Effector CD4-positive, alpha-beta T cell (primary cell): ENCODE data around the gene PIGK.
"Not testable (repeated sequence)": the region's sequence is repeated elsewhere in the genome, so short reads cannot be mapped to it uniquely, and the experiment has no call there.

ENCODE experiments used
- DNase-seq: peaks from one replicate; pipeline ENCODE4 v3.0.0-alpha.2; 2020

The PIGK gene

DNA sequence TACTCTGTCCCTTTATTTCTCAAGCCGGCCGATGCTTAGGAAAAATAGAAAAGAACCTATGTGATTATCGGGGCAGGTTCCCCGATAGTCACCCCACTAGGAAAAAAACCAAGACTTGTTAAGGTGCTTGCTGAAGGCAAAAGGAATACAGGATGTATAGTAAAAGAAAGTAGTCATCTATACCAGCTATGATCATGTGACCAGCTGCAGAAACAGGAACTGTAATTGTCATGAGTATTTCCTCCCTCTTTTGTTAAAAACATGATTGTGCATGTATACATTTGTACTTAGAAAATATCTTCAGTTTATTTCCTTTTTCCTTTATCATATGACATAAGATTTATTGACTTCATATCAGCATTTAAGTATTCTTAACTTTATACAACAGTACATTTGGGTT, 30.5 kb downstream of the PIGK start:
- DNase-seq = no peak

DNA sequence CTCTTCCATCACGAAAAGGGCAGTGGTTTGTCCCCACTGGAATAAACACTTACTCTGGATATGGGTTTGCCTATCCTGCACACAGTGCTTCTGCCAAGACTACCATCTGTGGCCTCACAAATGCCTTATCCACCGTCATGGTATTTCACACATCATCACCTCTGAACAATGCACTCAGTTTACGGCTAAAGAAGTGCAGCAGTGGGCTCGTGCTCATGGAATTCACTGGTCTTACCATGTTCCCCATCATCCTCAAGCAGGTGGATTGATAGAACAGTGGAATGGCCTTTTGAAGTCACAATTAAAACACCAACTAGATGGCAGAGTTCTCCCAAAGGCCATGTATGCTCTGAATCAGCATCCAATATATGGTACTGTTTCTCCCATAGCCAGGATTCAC, 32.3 kb downstream of the PIGK start:
- DNase-seq = not testable (repeated sequence)

DNA sequence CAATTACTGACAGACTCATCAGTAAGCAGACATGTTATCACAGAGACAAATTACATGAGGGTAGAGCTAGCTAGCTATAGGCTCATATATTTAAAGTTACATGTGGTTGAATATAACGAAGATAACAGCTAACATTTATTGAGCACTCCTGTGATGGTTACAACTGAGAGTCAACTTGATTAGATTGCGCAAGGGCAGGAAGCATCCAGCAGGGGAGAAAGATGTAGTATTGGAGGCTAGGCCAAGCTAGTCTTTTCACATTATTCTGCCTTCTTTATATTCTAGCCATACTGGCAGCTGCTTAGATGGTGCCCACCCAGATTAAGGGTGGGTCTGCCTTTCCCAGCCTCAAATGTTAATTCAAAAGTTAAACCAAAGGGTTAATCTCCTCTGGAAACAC, 37.1 kb downstream of the PIGK start:
- no peak for DNase-seq

DNA sequence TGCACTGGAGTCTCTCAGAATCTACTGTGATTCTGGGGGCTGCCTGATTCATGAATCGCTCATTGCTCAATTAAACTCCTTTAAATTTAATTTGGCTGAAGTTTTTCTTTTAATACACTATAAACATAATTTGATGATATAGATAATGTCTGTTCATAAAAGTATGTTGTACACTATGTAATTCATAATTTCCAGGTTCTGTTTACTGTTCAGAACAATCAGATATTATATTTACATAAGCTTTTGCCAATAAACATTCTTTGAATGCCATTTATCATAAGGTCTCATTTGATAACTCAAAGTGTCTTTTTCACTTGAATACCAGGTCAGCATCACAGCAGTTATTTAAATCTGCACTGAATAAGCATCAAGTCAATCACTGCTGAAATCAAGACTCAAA, 39.6 kb downstream of the PIGK start:
- no peak for DNase-seq

DNA sequence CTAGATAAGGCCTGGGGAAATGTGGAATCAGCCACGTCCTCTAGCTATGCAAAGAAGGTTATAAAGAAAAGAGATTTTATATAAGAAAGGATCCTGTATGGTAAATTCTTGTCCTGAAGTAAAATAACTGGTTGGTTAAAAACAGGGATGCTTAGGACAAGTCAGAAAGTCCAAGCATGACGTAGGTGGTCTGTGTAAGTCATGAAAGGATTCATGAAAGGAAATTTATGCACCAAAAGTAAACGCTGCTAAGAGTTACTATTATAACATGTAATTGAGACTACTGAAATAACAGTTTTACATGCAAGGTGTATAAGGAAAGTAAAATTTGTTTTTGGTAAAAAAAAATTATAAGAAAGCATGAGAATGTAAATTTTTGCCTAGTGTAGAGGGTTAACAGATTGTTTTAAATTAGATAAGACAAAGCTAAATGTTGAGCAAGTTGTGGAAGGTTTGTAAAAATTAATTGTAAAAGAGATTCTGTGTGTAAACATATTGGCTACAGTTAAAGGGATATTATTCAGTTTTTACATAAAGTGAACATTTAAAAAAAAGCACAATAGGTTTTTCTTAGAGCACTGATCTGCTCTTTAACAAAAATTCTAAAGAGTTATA, 43.9 kb downstream of the PIGK start:
- DNase-seq = no peak

DNA sequence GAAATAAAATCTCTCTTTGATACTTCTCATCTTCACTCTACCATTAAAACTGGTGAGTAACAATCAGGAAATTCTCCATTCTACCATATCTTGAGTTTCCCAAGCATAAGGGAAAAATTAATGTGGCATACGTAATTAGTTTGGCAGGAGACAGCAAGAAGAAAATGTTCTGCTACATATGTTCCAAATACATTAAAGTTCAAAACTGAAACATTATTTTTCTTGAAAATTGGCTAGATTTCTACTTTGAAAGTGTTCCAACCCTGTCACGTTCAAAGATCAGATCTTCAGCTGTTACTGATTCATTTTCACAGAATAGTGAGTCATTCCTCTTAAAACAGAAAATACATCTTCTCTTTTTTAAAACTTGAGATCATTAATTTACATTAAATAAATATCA, 48.5 kb downstream of the PIGK start:
- DNase-seq = no peak

DNA sequence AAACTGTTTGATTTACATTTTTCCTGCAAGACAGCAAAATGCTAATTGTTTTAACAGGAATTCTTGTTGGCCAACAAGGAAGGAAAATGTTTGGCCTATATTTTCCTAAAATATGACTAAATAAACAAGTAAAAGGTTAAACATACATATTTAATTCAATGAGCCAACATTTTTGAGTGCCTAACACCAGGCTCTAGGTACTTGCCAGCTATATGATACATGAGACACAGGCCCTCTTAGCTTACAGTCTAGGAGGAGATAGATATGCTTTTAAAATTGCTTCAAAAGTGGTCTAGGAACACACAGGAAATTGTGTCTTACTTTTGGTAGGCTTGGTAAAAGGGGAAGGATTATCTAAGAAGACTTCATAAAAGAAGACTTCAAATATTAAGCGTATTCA, 50.9 kb downstream of the PIGK start:
- no peak for DNase-seq

DNA sequence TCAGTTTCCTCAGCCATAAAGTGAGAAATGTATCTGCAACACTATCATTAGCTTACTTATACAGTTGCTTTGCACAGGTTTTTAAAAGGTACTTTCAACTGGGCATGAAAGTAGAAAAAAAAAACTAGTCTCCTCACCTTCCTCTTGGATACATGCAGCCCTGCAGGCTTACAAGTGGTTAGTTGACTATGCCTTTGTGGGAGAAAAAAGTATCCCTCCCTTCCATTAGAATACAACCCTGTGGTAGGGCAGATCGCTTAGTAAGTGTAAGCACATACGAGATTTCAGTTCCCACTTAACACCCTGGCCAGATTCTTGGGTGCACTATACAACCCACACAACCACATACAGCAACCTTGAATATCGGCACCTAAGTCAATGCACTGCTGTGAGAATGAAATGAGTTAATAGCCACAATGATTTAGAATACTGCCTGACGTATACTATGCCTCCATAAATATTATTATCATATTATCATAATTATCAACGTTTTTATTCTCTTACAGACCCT, 54.7 kb downstream of the PIGK start:
- no peak for DNase-seq

DNA sequence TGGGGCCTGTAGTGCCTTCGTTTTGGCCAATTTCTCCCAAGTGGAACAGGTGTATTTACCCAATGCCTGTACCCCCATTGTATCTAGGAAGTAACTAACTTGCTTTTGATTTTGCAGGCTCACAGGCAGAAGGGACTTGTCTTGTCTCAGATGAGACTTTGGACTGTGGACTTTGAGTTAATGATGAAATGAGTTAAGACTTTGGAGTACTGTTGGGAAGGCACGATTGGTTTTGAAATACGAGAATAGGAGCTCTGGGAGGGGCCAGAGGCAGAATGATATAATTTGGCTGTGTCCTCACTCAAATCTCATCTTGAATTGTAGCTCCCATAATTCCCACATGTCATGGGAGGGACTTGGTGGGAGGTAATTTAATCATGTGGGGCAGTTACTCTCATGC, 59.5 kb downstream of the PIGK start:
- not testable (repeated sequence) for DNase-seq

DNA sequence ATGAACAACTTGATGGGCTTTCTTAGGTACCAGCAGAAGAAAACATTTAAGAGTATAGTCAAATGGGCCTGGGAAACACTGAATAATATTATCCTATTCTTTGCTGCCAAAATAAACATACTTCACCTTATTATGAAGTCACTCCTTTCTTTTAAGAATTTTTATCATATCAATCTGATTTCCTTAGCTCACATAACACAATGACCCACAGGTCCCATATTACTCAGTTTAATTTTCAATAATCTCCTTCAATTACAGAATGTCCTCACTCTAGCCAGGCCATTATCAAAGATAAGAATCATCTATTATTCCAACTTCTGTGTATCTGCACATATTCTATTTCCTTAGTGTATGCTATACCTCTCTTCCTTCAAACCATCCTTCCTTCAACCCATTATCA, 63.0 kb downstream of the PIGK start:
- DNase-seq = no peak

DNA sequence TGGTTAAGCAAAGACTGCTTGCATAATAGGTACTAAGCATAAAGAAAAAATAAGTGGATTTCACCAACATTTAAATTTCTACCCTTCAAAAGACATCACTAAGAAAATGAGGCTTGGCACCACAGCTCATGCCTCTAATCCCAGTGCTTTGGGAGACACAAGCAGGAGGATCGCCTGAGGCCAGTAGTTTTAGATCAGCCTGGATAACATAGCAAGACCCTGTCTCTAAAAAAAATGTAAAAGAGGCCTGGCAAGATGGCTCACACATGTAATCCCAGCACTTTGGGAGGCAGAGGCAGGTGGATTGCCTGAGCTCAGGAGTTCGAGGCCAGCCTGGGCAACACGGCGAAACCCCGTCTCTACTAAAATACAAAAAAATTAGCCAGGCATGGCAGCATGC, 73.0 kb downstream of the PIGK start:
- no peak for DNase-seq

DNA sequence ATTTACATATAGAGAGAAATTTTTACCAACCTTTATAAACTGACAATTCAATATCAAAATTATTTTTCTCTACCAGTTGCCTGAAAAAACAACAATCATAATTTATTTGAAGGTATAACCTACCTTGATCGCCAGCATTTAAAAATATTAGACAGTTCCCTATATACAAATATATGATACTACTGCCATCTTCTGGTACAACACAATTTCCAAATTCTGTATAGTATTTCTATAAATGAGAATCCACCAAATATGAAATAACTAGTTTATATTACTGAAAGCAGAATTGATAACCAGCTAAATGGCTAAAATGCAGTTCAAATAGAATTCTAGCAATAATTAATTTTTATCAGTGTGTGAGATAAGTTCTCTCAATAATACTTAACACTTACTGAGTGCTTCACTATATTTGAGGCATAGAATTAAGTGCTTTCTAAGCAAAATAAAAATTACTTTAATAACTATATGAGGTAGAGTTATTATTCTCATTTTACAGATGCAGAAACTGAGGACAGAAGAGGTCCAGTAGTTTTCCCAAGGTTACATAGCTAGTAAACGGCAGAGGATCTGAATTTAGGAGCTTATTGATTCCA, 75.6 kb downstream of the PIGK start:
- DNase-seq = no peak

DNA sequence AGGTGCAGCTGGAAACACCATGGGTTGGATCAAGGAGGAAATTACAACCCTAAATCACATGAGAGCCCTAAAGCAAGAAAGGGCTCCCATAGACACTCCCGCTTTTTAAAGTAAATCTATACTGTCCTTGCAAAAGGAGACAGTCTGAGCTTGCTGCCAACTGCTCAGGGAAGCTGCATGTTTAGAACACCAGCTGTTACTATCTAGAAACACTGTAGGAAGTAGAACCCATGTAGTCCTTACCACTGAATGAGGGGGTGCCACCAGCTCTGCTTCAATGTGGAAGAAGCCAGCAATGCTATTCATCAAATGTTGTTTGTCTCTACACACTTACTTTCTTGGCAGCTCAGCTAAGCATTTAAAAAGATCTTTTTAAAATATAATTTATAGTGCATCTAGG, 79.8 kb downstream of the PIGK start:
- no peak for DNase-seq

DNA sequence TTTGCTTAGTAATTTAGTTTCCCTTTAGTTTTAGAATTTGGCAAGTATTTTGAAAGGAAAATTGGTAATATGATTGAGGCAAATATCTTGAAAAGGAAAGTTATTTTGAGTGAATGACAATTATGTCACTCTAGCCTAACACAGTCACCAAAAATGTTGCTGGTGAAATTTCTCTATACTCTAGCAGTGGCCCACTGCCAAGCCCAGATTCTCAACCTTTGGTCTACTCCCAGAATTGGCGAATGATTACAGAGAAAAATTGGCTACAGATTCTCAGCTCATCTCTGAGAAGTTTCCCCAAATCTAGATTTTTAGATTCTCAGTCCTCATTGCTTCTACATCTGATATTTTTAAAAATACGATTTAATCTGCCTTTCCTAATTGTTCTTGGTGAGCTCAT, 84.9 kb downstream of the PIGK start:
- no peak for DNase-seq

DNA sequence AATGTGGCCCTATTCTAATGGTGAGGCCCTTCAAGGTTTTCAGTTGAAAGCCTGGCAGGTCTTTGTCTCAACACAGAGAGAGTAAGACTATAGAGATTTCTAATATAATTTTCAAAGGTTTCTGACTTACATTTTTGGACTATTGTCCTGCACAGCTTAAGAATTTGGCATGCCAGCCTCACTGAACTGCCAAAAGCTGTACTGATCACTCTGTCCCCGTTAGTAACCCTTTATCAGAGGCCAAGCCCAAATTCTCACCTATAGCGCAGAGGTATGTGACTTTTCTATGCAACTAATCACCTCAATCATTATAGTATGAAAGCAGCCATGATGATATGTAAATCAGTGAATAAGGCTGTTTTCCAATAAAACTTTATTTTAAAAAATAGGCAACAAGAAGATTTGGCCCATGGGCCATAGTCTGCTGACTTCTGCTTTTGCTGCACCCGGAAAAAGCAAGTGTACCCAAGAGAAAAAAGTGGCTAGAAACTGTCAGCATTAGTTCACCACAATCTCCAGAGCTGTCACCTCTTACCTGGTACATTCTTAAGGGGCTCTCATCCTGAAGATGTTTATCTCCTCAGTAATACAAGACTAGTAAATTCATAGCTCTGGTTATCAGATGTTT, 85.4 kb downstream of the PIGK start:
- no peak for DNase-seq

DNA sequence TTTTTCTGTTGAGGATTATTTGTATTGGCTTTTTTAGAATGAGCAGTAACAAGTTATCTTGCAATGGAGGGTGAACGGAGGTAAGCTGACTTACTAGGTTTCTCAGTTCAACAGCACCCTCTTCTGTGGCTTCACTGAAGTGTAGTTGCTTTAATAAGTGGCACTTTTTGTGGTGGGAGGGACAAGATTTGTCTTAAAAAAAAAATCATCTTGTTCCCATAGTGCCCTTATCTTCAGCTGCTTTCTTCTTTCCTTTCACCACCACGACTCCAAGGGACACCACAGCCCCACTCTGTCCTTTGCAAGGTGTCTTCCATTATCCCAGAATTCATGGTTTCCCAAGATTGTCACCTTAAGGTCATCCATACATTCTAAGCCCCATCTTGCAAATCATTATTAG, 92.9 kb downstream of the PIGK start:
- no peak for DNase-seq

DNA sequence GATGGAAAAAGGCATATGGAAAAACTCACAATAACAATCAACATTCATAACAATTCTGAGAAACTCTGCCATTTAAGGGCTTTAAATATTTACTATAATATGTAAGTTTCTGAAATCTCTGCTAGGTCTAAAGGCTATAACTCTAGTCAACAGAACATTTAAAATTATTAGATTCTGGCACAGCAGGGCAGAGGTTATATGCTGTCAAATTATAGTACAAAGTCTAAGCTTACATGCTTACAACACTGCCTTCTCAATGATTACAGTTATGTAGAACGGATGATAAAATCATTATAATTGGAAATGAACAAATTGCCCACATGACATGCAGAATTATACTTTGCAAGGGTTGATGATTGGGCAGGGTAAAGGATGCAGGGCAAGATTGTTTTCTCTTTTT, 97.7 kb downstream of the PIGK start:
- no peak for DNase-seq

DNA sequence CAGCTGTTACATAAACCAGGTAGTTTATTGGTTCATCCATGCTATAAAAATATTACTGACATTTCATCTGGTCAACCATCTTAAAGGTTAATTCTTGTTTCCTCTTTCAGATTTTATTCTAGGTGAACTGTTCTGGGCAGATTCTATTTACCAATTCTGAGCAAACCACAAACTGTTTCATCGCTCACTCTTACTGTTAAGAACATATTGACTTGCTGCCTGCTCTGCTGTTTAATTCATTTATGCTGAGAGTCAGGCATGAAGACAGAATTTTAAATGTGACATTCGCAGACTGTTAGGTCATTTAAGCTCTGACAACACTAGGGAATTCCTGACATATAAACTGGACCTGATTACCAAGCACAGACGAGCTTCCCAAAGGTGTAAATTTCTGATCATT, 98.3 kb downstream of the PIGK start:
- no peak for DNase-seq

DNA sequence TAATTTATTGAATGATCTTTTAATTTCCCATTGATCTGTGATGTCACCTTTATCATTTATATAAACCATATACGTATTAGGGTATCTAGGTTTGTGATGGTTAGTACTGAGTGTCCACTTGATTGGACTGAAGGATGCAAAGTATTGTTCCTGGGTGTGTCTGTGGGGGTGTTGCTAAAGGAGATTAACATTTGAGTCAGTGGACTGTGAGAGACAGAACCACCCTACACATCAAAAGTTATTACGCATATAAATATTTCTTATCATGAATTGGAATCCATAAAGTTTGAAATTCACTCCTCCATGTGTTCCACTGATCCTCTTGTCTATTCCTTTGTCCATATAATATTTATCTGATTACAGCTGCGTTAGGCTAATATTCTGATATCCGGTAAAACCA, 100.5 kb downstream of the PIGK start:
- no peak for DNase-seq

DNA sequence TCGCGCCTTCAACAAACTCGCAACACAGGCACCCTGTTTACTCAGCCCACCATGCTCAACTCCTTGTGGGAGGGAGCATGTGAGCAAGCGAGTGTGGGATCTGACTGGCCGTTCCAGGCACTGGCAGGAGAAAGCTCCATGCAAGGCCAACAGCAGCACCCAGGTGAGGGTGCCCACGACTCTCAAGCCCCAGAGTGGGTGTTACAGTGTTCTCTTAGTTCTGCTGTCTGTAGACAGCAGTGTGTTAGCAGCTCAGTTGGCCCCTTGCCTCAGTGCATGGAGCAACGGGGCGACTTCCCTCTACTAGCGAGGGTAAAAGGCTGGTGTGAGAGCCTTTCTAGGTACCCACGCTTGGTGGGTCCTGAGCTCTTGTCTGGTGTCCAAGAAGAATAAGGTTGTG, 114.6 kb downstream of the PIGK start:
- DNase-seq = no peak

DNA sequence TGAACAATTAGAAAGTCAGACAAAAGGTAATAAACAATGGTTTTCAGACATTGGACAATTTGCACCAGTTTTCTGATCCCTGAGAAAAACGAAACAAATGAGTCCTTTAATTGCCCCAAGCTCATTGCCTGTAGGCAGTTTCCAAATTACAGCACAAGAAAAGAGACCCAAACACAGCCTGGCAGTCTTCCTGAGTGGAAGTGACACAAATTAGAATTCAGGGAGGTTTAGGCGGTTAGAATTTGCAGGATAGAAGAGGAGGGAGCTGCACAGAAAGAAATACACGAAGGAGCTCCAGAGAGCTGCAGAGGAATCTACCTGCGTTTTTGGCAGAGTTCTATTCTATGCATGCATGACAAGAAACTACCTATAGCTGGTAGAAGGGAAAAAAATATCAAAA, 115.7 kb downstream of the PIGK start:
- DNase-seq = no peak

DNA sequence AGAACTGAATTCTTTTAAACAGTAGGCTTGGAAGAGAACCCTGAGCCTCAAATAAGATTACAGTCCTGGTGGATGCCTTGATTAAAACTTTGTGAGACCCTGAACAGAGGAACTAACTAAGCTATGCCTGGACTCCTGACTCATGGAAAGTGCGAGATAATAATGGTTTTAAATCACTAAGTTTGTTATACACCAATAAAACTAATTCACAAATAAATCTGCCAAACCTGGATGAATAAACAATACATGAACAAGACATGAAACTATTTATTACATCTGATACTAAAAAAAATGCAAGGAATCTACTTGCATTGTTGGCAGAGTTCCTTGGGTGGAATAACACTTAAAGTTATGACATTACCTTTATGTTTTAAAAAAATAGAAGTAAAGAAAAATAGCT, 118.4 kb downstream of the PIGK start:
- DNase-seq = no peak

DNA sequence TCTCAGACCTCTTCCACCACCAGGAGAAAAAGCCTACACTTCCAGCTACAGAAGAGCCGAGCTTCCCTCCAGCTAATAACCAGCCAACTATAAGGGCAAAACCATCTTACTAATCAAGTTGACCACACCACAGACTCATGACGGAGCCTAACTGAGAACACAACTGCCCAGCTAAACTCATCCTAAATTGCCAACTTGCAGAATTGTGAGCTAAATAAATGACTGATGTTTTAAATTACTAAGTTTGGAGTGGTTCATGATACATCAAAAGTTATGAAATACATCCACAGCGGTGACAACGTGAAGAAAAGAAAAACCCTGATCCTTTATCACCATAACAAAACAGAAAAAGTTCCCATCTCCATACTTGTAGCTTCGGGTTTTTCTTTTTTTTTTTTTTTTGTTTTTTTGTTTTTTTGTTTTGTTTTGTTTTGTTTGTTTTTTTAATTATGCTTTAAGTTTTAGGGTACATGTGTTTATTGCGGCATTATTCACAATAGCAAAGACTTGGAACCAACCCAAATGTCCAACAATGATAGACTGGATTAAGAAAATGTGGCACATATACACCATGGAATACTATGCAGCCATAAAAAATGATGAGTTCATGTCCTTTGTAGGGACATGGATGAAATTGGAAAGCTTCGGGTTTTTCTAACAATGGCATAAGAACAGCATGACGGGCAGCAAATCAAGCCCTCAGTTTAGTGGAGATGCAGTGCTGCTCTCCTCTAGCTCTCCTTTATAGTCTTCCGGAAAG, 122.6 kb downstream of the PIGK start:
- DNase-seq = no peak

DNA sequence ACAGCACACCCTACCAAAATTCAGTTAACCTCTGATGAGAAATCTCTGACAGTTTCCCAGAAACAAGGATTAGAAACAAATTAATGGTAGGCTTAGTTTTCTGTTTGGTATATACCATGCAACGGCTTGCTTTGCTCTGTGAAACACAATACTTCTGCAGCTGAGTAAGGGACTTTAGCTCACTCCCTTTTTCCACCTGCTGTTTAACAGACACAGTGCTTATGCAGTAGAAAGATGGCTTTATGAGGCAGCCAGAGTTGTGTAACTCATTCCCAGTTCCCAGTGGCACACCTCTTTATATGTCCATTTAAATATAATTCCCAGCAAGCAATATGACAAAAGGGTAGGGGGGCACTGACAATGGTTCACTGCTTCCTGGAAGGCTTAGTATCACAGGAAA, 124.0 kb downstream of the PIGK start:
- no peak for DNase-seq
